Middle frontal gyrus (tissue), 1 donor: ENCODE measurements around the gene MT1F.

Experiments
- DNase-seq: peaks from one replicate; pipeline ENCODE4 v3.0.0-alpha.2; 2015; ENCODE audit warnings: low spot score; ENCODE audit errors: extremely low spot score

The MT1F gene

GRCh38 chr16:56697456-56698155 lies 39.8 kb downstream of the MT1F start:
- DNase-seq: no peak

DNA sequence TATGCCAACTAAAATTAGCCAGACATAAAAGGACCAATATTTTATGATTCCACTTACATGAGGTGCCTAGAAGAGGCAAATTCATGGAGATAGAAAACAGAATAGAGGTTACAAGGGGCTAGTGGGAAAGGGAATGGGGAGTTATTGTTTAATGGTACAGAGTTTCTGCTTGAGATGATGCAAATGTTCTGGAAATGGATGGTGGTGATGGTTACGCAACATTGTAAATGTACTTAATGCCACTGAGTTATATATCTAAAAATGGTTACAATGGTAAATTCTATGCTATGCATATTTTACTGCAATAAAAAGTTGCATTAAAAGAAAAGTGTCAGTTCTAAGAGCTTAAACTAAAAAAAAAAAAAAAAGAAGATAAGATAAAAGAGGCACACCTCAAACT lies 42.4 kb downstream of the MT1F start:
- DNase-seq: no peak

DNA sequence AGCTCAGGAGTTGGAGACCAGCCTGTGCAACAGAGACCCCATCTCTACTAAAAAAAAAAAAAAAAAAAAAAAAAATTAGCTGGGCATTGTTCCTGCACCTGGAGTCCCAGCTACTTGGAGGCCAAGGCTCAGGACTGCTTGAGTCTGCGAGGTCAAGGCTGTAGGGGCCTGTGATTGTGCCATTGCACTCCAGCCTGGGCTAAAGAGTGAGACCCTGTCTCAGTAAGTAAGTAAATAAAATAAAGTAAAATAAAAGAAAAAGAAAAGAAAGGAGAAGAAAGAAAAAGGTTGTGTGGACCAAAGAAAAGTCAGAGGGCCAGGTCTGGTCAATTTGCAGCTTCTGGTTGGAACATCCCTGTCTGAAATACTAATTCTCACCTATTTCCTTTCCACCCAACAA lies 42.9 kb downstream of the MT1F start:
- no peak for DNase-seq

- no peak for DNase-seq
Observed at GRCh38 chr16:56701534-56701933, 43.8 kb downstream of the MT1F start.

DNA sequence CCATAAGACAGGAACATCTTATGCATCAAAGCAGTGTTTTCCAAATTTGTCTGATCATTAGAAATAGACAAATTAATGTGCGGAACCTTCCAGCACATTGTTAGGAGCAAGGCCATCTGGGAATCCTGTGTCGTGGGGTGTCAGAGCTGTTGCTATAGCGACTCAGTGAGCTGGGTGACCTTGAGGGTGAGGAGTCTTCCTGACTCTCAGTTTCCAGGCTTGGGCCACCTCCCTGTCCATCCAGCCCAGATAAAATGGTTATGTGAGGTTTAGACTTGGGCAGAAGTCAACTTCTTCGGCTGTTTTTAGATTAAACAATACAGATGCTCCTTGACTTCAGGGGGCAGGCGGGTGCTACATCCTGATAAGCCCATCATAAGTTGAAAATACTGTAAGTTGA lies 45.1 kb downstream of the MT1F start:
- no peak for DNase-seq
